Upper lobe of left lung (tissue), 4 donors: ENCODE data around the gene POSTN.

ENCODE experiments used
- EP300 ChIP-seq, 4 donors: sonication (generic); formaldehyde crosslinking; IDR thresholded peaks; one replicate each; pipeline ENCODE4 v1.5.1; 2017; ENCODE audit warnings: antibody characterized with exemption in 4 of 4, control low read depth in 2 of 4
- POLR2A ChIP-seq, 4 donors: fragments of 450-650 bp; IDR thresholded peaks; one replicate each; pipeline ENCODE4 v1.5.1; 2016 to 2017; ENCODE audit warnings: antibody characterized with exemption in 4 of 4, mild to moderate bottlenecking in 2 of 4
- POLR2AphosphoS5 ChIP-seq, 2 donors: sonication (generic); formaldehyde crosslinking; IDR thresholded peaks; one replicate each; pipeline ENCODE4 v1.5.1; 2017; ENCODE audit warnings: antibody characterized with exemption in 2 of 2
- TF ChIP-seq, protein P1 (sequence below), 6 experiments: fragments of 450-650 bp in 4 of 6; fragments of 200-600 bp in 2 of 6; sonication (generic) in 2 of 6; IDR thresholded peaks; one replicate each; pipeline ENCODE4 v1.5.1; 2016 to 2019; ENCODE audit warnings: antibody characterized with exemption in 6 of 6

- TF ChIP-seq POLR2A (IDR thresholded peaks at IDR 0.05): no peak
- TF ChIP-seq, protein P1, sequence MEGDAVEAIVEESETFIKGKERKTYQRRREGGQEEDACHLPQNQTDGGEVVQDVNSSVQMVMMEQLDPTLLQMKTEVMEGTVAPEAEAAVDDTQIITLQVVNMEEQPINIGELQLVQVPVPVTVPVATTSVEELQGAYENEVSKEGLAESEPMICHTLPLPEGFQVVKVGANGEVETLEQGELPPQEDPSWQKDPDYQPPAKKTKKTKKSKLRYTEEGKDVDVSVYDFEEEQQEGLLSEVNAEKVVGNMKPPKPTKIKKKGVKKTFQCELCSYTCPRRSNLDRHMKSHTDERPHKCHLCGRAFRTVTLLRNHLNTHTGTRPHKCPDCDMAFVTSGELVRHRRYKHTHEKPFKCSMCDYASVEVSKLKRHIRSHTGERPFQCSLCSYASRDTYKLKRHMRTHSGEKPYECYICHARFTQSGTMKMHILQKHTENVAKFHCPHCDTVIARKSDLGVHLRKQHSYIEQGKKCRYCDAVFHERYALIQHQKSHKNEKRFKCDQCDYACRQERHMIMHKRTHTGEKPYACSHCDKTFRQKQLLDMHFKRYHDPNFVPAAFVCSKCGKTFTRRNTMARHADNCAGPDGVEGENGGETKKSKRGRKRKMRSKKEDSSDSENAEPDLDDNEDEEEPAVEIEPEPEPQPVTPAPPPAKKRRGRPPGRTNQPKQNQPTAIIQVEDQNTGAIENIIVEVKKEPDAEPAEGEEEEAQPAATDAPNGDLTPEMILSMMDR (IDR thresholded peaks at IDR 0.05): no peak
- TF ChIP-seq EP300 (IDR thresholded peaks at IDR 0.05): no peak
- no peak for TF ChIP-seq POLR2AphosphoS5 (IDR thresholded peaks at IDR 0.05)
These were observed 1.8 kb downstream of the POSTN start for GRCh38 chr13:37596805-37597204.
